ENCODE results near the gene RAB6B. TPM values are rescaled to one million over a fixed set of nuclear protein-coding genes. Genes with fewer than 3 reads are reported as not detected.

The RAB6B gene
- polyA plus RNA-seq, 1 donor from 2014 or later: 57.5 TPM

GRCh38 chr3:133835961-133836360 is 59.7 kb downstream of the RAB6B start:
- Histone ChIP-seq H3K4me2 (ENCODE audit: low read length) (no peak overlapping the region), H3K9ac (ENCODE audit: low read length) (no peak overlapping the region), H3K79me2 (replicated peaks; ENCODE audit: insufficient read depth, low read length) (no peaks in the 10 kb centered on the region), H3K36me3 (ENCODE audit: insufficient read depth, low read length) (no peaks in the 10 kb centered on the region), H3F3A (ENCODE audit: insufficient read depth, low read length, poor library complexity, severe bottlenecking) (no peaks in the 10 kb centered on the region), H4K20me1 (ENCODE audit: insufficient read depth) (no peaks in the 10 kb centered on the region), H2AFZ (ENCODE audit: low read depth, low read length) (no peak overlapping the region), H3K27ac (ENCODE audit: low read length) (no peak overlapping the region), H3K9me3 (ENCODE audit: low read length) (no peaks in the 10 kb centered on the region), H3K9me2 (ENCODE audit: insufficient read depth, low read length) (no peaks in the 10 kb centered on the region), H3K4me3 (ENCODE audit: low read length) (no peak overlapping the region), H3K27me3 (ENCODE audit: insufficient read depth, low read depth, low read length) (no peaks in the 10 kb centered on the region)
- no peak for TF ChIP-seq POLR2AphosphoS5 (IDR thresholded peaks at IDR 0.05)
- TF ChIP-seq EZH2 (IDR thresholded peaks at IDR 0.05; ENCODE audit: borderline replicate concordance, insufficient read depth, low read length, poor library complexity, severe bottlenecking): no peak
- no peak for TF ChIP-seq MXI1 (conservative IDR thresholded peaks at IDR 0.05; ENCODE audit: poor library complexity, severe bottlenecking)
- no peak for TF ChIP-seq RAD21 (conservative IDR thresholded peaks at IDR 0.05)

GRCh38 chr3:133835418-133835743 is 60.3 kb downstream of the RAB6B start:
- Histone ChIP-seq H4K20me1 (ENCODE audit: insufficient read depth) (no peaks in the 10 kb centered on the region), H3K9me3 (ENCODE audit: low read length) (no peaks in the 10 kb centered on the region), H3F3A (ENCODE audit: insufficient read depth, low read length, poor library complexity, severe bottlenecking) (no peaks in the 10 kb centered on the region), H3K9ac (ENCODE audit: low read length) (no peak overlapping the region), H3K9me2 (ENCODE audit: insufficient read depth, low read length) (no peaks in the 10 kb centered on the region), H3K79me2 (replicated peaks; ENCODE audit: insufficient read depth, low read length) (no peaks in the 10 kb centered on the region), H3K36me3 (ENCODE audit: insufficient read depth, low read length) (no peaks in the 10 kb centered on the region), H3K4me3 (ENCODE audit: low read length) (no peak overlapping the region), H3K4me2 (ENCODE audit: low read length) (no peak overlapping the region), H3K27ac (ENCODE audit: low read length) (no peak overlapping the region), H3K27me3 (ENCODE audit: insufficient read depth, low read depth, low read length) (no peaks in the 10 kb centered on the region), H2AFZ (ENCODE audit: low read depth, low read length) (no peak overlapping the region)
- TF ChIP-seq RAD21 (conservative IDR thresholded peaks at IDR 0.05): no peak
- no peak for TF ChIP-seq TAF1 (IDR thresholded peaks at IDR 0.05; ENCODE audit: low read depth)
- no peak for TF ChIP-seq POLR2AphosphoS5 (IDR thresholded peaks at IDR 0.05)
- no peak for TF ChIP-seq REST (IDR thresholded peaks at IDR 0.05; ENCODE audit: borderline replicate concordance)
- TF ChIP-seq, protein P1, sequence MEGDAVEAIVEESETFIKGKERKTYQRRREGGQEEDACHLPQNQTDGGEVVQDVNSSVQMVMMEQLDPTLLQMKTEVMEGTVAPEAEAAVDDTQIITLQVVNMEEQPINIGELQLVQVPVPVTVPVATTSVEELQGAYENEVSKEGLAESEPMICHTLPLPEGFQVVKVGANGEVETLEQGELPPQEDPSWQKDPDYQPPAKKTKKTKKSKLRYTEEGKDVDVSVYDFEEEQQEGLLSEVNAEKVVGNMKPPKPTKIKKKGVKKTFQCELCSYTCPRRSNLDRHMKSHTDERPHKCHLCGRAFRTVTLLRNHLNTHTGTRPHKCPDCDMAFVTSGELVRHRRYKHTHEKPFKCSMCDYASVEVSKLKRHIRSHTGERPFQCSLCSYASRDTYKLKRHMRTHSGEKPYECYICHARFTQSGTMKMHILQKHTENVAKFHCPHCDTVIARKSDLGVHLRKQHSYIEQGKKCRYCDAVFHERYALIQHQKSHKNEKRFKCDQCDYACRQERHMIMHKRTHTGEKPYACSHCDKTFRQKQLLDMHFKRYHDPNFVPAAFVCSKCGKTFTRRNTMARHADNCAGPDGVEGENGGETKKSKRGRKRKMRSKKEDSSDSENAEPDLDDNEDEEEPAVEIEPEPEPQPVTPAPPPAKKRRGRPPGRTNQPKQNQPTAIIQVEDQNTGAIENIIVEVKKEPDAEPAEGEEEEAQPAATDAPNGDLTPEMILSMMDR (IDR thresholded peaks at IDR 0.05; ENCODE audit: poor library complexity, severe bottlenecking): no peak
- no peak for TF ChIP-seq EZH2 (IDR thresholded peaks at IDR 0.05; ENCODE audit: borderline replicate concordance, insufficient read depth, low read length, poor library complexity, severe bottlenecking)
- TF ChIP-seq SMC3 (conservative IDR thresholded peaks at IDR 0.05; ENCODE audit: poor library complexity): no peak
- TF ChIP-seq MXI1 (conservative IDR thresholded peaks at IDR 0.05; ENCODE audit: poor library complexity, severe bottlenecking): no peak
- TF ChIP-seq EP300 (conservative IDR thresholded peaks at IDR 0.05; ENCODE audit: poor library complexity, severe bottlenecking): no peak
